IMR-90 (cell line): ENCODE results near the gene NDUFB5. TPM values are rescaled to one million over a fixed set of nuclear protein-coding genes. Genes with fewer than 3 reads are reported as not detected.
A peak's percentile ranks its signal among the peaks of the same experiment; 100 is the strongest.

Experiments
- ATAC-seq: fragments of 200-7000 bp; cut with Tn5 transposase; 2 replicates; pipeline ENCODE4 v1.9.1; 2020; ENCODE audit warnings: low read depth, mild to moderate bottlenecking, moderate library complexity
- BruUV-seq: library from RNA; stranded (reverse); fragments of 400-500 nt; replicated peaks from 2 replicates; lab custom pipeline; 2021; lab: Mats Ljungman, UMichigan
- CTCF ChIA-PET: fragments of 300-600 bp; formaldehyde crosslinking; extraction: SDS; loops from one replicate; lab custom pipeline; 2021; ENCODE audit warnings: antibody characterized with exemption; lab: Yijun Ruan, JAX
- POLR2A ChIA-PET: fragments of 300-600 bp; sonication (Branson Sonifier 250); formaldehyde crosslinking; loops from one replicate; lab custom pipeline; 2022; ENCODE audit warnings: antibody characterized with exemption; ENCODE audit not compliant: unreplicated experiment; lab: Charles Lee
- DNase-seq: peaks from one replicate; pipeline ENCODE4 v3.0.0; 2013
- H2AFZ ChIP-seq: replicated peaks from 2 replicates; pipeline ENCODE3; 2013; ENCODE audit warnings: low read length, mild to moderate bottlenecking; ENCODE audit not compliant: poor library complexity
- H2AK5ac ChIP-seq: 2 replicates; pipeline ENCODE4 v1.6.1; 2013; ENCODE audit warnings: low read depth, low read length, inconsistent platforms
- H2AK9ac ChIP-seq: replicated peaks from 2 replicates; pipeline ENCODE3; 2013; ENCODE audit warnings: mild to moderate bottlenecking, low read depth, low read length, moderate library complexity; ENCODE audit not compliant: poor library complexity
- H2BK120ac ChIP-seq: 2 replicates; pipeline ENCODE4 v1.6.1; 2013; ENCODE audit warnings: low read depth, low read length, inconsistent platforms
- H2BK15ac ChIP-seq: 3 replicates; pipeline ENCODE4 v1.6.1; 2013; ENCODE audit warnings: low read depth, low read length, inconsistent platforms
- H2BK20ac ChIP-seq: 2 replicates; pipeline ENCODE4 v1.6.1; 2013; ENCODE audit warnings: low read depth, mild to moderate bottlenecking, inconsistent platforms, low read length, moderate library complexity
- H2BK5ac ChIP-seq: 2 replicates; pipeline ENCODE4 v1.6.1; 2013; ENCODE audit warnings: mild to moderate bottlenecking, low read depth, low read length, inconsistent platforms; ENCODE audit not compliant: poor library complexity, severe bottlenecking
- H3K14ac ChIP-seq: replicated peaks from 2 replicates; pipeline ENCODE4 v1.6.1; 2013; ENCODE audit warnings: low read depth, low read length, inconsistent platforms
- H3K18ac ChIP-seq: 2 replicates; pipeline ENCODE4 v1.6.1; 2013; ENCODE audit warnings: low read depth, low read length, control low read depth
- H3K23ac ChIP-seq: 2 replicates; pipeline ENCODE4 v1.6.1; 2013; ENCODE audit warnings: low read depth, low read length, inconsistent platforms
- H3K27ac ChIP-seq: 2 replicates; pipeline ENCODE4 v1.5.1; 2013; ENCODE audit warnings: mild to moderate bottlenecking, control low read depth, low read length; ENCODE audit not compliant: insufficient read depth
- H3K27me3 ChIP-seq: 2 replicates; pipeline ENCODE4 v1.6.1; 2013; ENCODE audit warnings: low read length; ENCODE audit not compliant: control insufficient read depth, insufficient read depth
- H3K36me3 ChIP-seq: 2 replicates; pipeline ENCODE4 v1.6.1; 2013; ENCODE audit warnings: low read length, mixed read lengths; ENCODE audit not compliant: control insufficient read depth, insufficient read depth
- H3K4ac ChIP-seq: 2 replicates; pipeline ENCODE4 v1.6.1; 2013; ENCODE audit warnings: low read depth, low read length, inconsistent platforms
- H3K4me1 ChIP-seq: 2 replicates; pipeline ENCODE4 v1.6.1; 2013; ENCODE audit warnings: low read length, mixed read lengths; ENCODE audit not compliant: control insufficient read depth, insufficient read depth
- H3K4me2 ChIP-seq: 2 replicates; pipeline ENCODE4 v1.6.1; 2013; ENCODE audit warnings: low read depth, mild to moderate bottlenecking, control low read depth, low read length, moderate library complexity
- H3K4me3 ChIP-seq: 2 replicates; pipeline ENCODE4 v1.5.1; 2013; ENCODE audit warnings: low read depth, mild to moderate bottlenecking, control low read depth, low read length, moderate library complexity; ENCODE audit not compliant: insufficient read depth
- H3K56ac ChIP-seq: 2 replicates; pipeline ENCODE4 v1.6.1; 2013; ENCODE audit warnings: low read length, inconsistent platforms; ENCODE audit not compliant: insufficient read depth; ENCODE audit errors: extremely low read depth
- H3K79me1 ChIP-seq, 2 experiments: 2 replicates each; pipeline ENCODE4 v1.6.1; 2013; ENCODE audit warnings: low read length in 2 of 2, inconsistent platforms in 1 of 2, low read depth in 1 of 2
- H3K9ac ChIP-seq: 2 replicates; pipeline ENCODE4 v1.6.1; 2013; ENCODE audit warnings: low read depth, low read length, control low read depth
- H3K9me1 ChIP-seq: 2 replicates; pipeline ENCODE4 v1.6.1; 2013; ENCODE audit warnings: low read length, inconsistent platforms; ENCODE audit not compliant: insufficient read depth
- H3K9me3 ChIP-seq: 2 replicates; pipeline ENCODE4 v1.6.1; 2013; ENCODE audit warnings: low read length; ENCODE audit not compliant: control insufficient read depth, insufficient read depth
- H4K20me1 ChIP-seq: 2 replicates; pipeline ENCODE4 v1.6.1; 2013; ENCODE audit warnings: low read length, inconsistent platforms; ENCODE audit not compliant: insufficient read depth
- H4K5ac ChIP-seq: 2 replicates; pipeline ENCODE4 v1.6.1; 2013; ENCODE audit warnings: mild to moderate bottlenecking, low read depth, low read length, control low read depth
- H4K8ac ChIP-seq, 2 experiments: 2 replicates each; pipeline ENCODE4 v1.6.1; 2013; ENCODE audit warnings: low read depth in 2 of 2, low read length in 2 of 2, control low read depth in 1 of 2, inconsistent platforms in 1 of 2
- H4K91ac ChIP-seq: 2 replicates; pipeline ENCODE4 v1.6.1; 2013; ENCODE audit warnings: low read depth, low read length, inconsistent platforms; ENCODE audit not compliant: insufficient read depth
- BHLHE40 ChIP-seq: fragments of 150-350 bp; IDR thresholded peaks from 2 replicates; pipeline ENCODE4 v1.6.1; 2016; ENCODE audit warnings: mild to moderate bottlenecking, low read depth, low read length
- CEBPB ChIP-seq: IDR thresholded peaks from 2 replicates; pipeline ENCODE4 v1.6.1; 2012; ENCODE audit warnings: low read depth, low read length, improper control_type of control experiment
- CHD1 ChIP-seq: IDR thresholded peaks from 2 replicates; pipeline ENCODE4 v1.6.1; 2012; ENCODE audit warnings: low read depth, low read length, improper control_type of control experiment
- ELK1 ChIP-seq: fragments of 150-350 bp; IDR thresholded peaks from 2 replicates; pipeline ENCODE4 v1.6.1; 2016; ENCODE audit warnings: low read depth, mild to moderate bottlenecking, low read length, moderate library complexity, borderline replicate concordance
- FOS ChIP-seq: fragments of 150-350 bp; IDR thresholded peaks from 2 replicates; pipeline ENCODE4 v1.6.1; 2016; ENCODE audit warnings: low read depth, low read length
- MAFK ChIP-seq: IDR thresholded peaks from 2 replicates; pipeline ENCODE4 v1.6.1; 2012; ENCODE audit warnings: low read depth, low read length, improper control_type of control experiment
- MAZ ChIP-seq: IDR thresholded peaks from 2 replicates; pipeline ENCODE4 v1.6.1; 2012; ENCODE audit warnings: low read depth, mild to moderate bottlenecking, low read length, improper control_type of control experiment, moderate library complexity, borderline replicate concordance
- MXI1 ChIP-seq: IDR thresholded peaks from 2 replicates; pipeline ENCODE4 v1.6.1; 2012; ENCODE audit warnings: low read depth, mild to moderate bottlenecking, low read length, moderate library complexity, borderline replicate concordance
- NFE2L2 ChIP-seq: fragments of 150-350 bp; IDR thresholded peaks from 2 replicates; pipeline ENCODE4 v1.6.1; 2016; ENCODE audit warnings: low read depth, mild to moderate bottlenecking, low read length
- RAD21 ChIP-seq: IDR thresholded peaks from 2 replicates; pipeline ENCODE4 v1.6.1; 2012; ENCODE audit warnings: low read length, improper control_type of control experiment
- RFX5 ChIP-seq: IDR thresholded peaks from 2 replicates; pipeline ENCODE4 v1.8.0; 2012; ENCODE audit warnings: low read depth, mild to moderate bottlenecking, low read length, moderate library complexity
- SMC3 ChIP-seq: fragments of 150-350 bp; IDR thresholded peaks from 2 replicates; pipeline ENCODE4 v1.6.1; 2016; ENCODE audit warnings: low read depth, mild to moderate bottlenecking, antibody characterized with exemption, low read length, moderate library complexity
- USF2 ChIP-seq: fragments of 150-350 bp; IDR thresholded peaks from 2 replicates; pipeline ENCODE4 v1.6.1; 2017; ENCODE audit warnings: mild to moderate bottlenecking, antibody characterized with exemption, low read length, low read depth
- WGBS, 2 experiments: methylation state at CpG; one replicate each; pipeline versions ENCODE4 v1.1.5 to v1.1.7; 2013; ENCODE audit warnings: missing lambda C conversion rate in 2 of 2; ENCODE audit not compliant: insufficient read length in 1 of 2; ENCODE audit errors: extremely low coverage in 2 of 2; 5-methylcytosine and 5-hydroxymethylcytosine counted together
- dilution Hi-C: fragments of 300-500 bp; cut with HindIII; formaldehyde crosslinking; loops from one replicate; pipeline ENCODE4 v1.14.3; 2018; ENCODE audit warnings: low sequenced_read_pairs; ENCODE audit not compliant: unreplicated experiment
- in situ Hi-C: fragments of 300-500 bp; cut with MboI; formaldehyde crosslinking; loops from 3 replicates; pipeline ENCODE4 v1.14.3; 2019; ENCODE audit warnings: low sequenced_read_pairs, inconsistent platforms, mixed read lengths
- intact Hi-C: fragments of 100-400 bp; cut with micrococcal nuclease; formaldehyde crosslinking; loops from 2 replicates; pipeline ENCODE4 v1.10.0; 2022
- polyA plus RNA-seq, 3 experiments: library from polyadenylated mRNA; depleted of rRNA; stranded (reverse); fragments of >200 nt; gene quantifications; 2 replicates each; pipeline ENCODE4 v1.2.3, GENCODE V29; 2012; ENCODE audit warnings: low replicate concordance in 1 of 3
- total RNA-seq: library from RNA; depleted of rRNA; stranded (reverse); fragments of >200 nt; gene quantifications from 2 replicates; pipeline ENCODE4 v1.2.3, GENCODE V29; 2012

Gene NDUFB5
- total and polyA plus RNA-seq, 2 of the 4 experiments (the other 2 are of a cell fraction) = 17.2 to 29.3 TPM

- Histone ChIP-seq H3K18ac (no peak overlapping the region), H3K4ac (0 out of 2 replicates have a peak overlapping the region, but pooled peaks have one; percentile 16), H3K4me1 (peaks cover 12% of the 10 kb centered on the region), H3K4me3 (no peak overlapping the region), H3K27me3 (no peaks in the 10 kb centered on the region), H4K5ac (no peak overlapping the region), H2AK9ac (no peak overlapping the region), H2BK15ac (no peak overlapping the region), H3K9me1 (peaks cover 12% of the 10 kb centered on the region; the same call in 1 of the 2 replicates), H3K79me1 (peaks cover 28 to 82% of the 10 kb centered on the region in 2 experiments), H4K91ac (no peak overlapping the region), H3K56ac (no peak overlapping the region), H3K36me3 (no peaks in the 10 kb centered on the region), H2BK120ac (no peak overlapping the region), H4K20me1 (peaks cover 17% of the 10 kb centered on the region), H3K27ac (no peak overlapping the region), H3K14ac (no peak overlapping the region), H4K8ac (peak overlapping the region in 1 of 2 experiments; percentile 35; a peak in 1 of 4 replicates), H2BK20ac (no peak overlapping the region), H3K23ac (no peak overlapping the region), H2AFZ (no peak overlapping the region), H3K9me3 (no peaks in the 10 kb centered on the region), H3K9ac (no peak overlapping the region), H3K4me2 (peak overlapping the region; percentile 31; the same call in 1 of the 2 replicates), H2AK5ac (no peak overlapping the region), H2BK5ac (no peak overlapping the region)
- ChIA-PET CTCF (no interaction called here), POLR2A (no interaction called here)
- dilution Hi-C loops (no loop called here), intact Hi-C loops (no loop called here), in situ Hi-C loops (no loop called here)
- 74% methylated on average over 6 of the region's 8 CpGs; no CpG with 5 or more reads in 1 of the 2 experiments for WGBS, 2 experiments
- ATAC-seq (no peak), DNase-seq (no peak)
- no TSS peak for BruUV-seq
- TF ChIP-seq ELK1 (no peak), FOS (no peak), MAZ (no peak), RFX5 (no peak), SMC3 (no peak), RAD21 (no peak), BHLHE40 (no peak), CEBPB (no peak), USF2 (no peak), CHD1 (no peak), MAFK (no peak), NFE2L2 (no peak), MXI1 (no peak)
Observed at GRCh38 chr3:179670311-179670710, 65.7 kb downstream of the NDUFB5 start.
